PC-3 (cell line): ENCODE results near the gene WIPF1. TPM values are rescaled to one million over a fixed set of nuclear protein-coding genes. Genes with fewer than 3 reads are reported as not detected.

ENCODE experiments used
- ATAC-seq: fragments of 200-7000 bp; cut with Tn5 transposase; 2 replicates; pipeline ENCODE4 v1.9.1; 2020; ENCODE audit warnings: mild to moderate bottlenecking, moderate library complexity
- BruUV-seq: library from RNA; stranded (reverse); fragments of 400-500 nt; replicated peaks from 2 replicates; lab custom pipeline; 2021; lab: Mats Ljungman, UMichigan
- CTCF ChIA-PET: fragments of 300-600 bp; sonication (Branson Sonifier 250); formaldehyde crosslinking; loops from one replicate; lab custom pipeline; 2022; ENCODE audit warnings: antibody characterized with exemption; lab: Charles Lee
- POLR2A ChIA-PET: fragments of 300-600 bp; sonication (Branson Sonifier 250); formaldehyde crosslinking; loops from one replicate; lab custom pipeline; 2022; ENCODE audit warnings: antibody characterized with exemption; ENCODE audit not compliant: unreplicated experiment; lab: Charles Lee
- DNase-seq: peaks from one replicate; pipeline ENCODE4 v3.0.0-alpha.2; 2015
- H2AFZ ChIP-seq: fragments of 300-600 bp; sonication (generic); 2 replicates; pipeline ENCODE4 v1.6.0; 2016; ENCODE audit warnings: antibody characterized with exemption, low read length
- H3F3A ChIP-seq: fragments of 300-600 bp; sonication (generic); one replicate; pipeline ENCODE4 v1.6.0; 2017; ENCODE audit warnings: antibody characterized with exemption, low read length, control low read depth, mild to moderate bottlenecking; ENCODE audit not compliant: unreplicated experiment
- H3K27ac ChIP-seq: fragments of 300-600 bp; sonication (generic); 2 replicates; pipeline ENCODE4 v1.5.1; 2016; ENCODE audit warnings: mild to moderate bottlenecking, low read length
- H3K27me3 ChIP-seq: fragments of 300-600 bp; sonication (generic); 2 replicates; pipeline ENCODE4 v1.6.1; 2016; ENCODE audit warnings: low read length, mixed read lengths
- H3K36me3 ChIP-seq: fragments of 300-600 bp; sonication (generic); 2 replicates; pipeline ENCODE4 v1.6.1; 2016; ENCODE audit warnings: low read depth, mixed run types, low read length, mixed read lengths
- H3K4me1 ChIP-seq: fragments of 300-600 bp; sonication (generic); 2 replicates; pipeline ENCODE4 v1.5.1; 2016; ENCODE audit warnings: low read length; ENCODE audit not compliant: insufficient read depth
- H3K4me2 ChIP-seq: fragments of 300-600 bp; sonication (generic); 2 replicates; pipeline ENCODE4 v1.6.0; 2016; ENCODE audit warnings: low read length
- H3K4me3 ChIP-seq: fragments of 300-600 bp; sonication (generic); 2 replicates; pipeline ENCODE4 v1.5.1; 2016; ENCODE audit warnings: mild to moderate bottlenecking, low read length, mixed read lengths
- H3K79me2 ChIP-seq: fragments of 300-600 bp; sonication (generic); 2 replicates; pipeline ENCODE4 v1.6.1; 2017; ENCODE audit warnings: low read length, mixed read lengths
- H3K9ac ChIP-seq: fragments of 300-600 bp; sonication (generic); 2 replicates; pipeline ENCODE4 v1.6.0; 2016; ENCODE audit warnings: mild to moderate bottlenecking, low read length
- H3K9me2 ChIP-seq: fragments of 300-600 bp; sonication (generic); replicated peaks from 2 replicates; pipeline ENCODE4 v1.6.1; 2016; ENCODE audit warnings: mixed run types, low read length, mixed read lengths
- H3K9me3 ChIP-seq: fragments of 300-600 bp; sonication (generic); 2 replicates; pipeline ENCODE4 v1.6.1; 2016; ENCODE audit warnings: low read length, mixed read lengths
- H4K20me1 ChIP-seq: fragments of 300-600 bp; sonication (generic); 2 replicates; pipeline ENCODE4 v1.6.1; 2016; ENCODE audit warnings: low read length, mixed read lengths
- EZH2 ChIP-seq: fragments of 300-600 bp; sonication (generic); IDR thresholded peaks from one replicate; pipeline ENCODE4 v1.6.1; 2017; ENCODE audit warnings: antibody characterized with exemption, mild to moderate bottlenecking, low read length; ENCODE audit not compliant: unreplicated experiment
- EZH2phosphoT487 ChIP-seq: fragments of 300-600 bp; sonication (generic); IDR thresholded peaks from 2 replicates; pipeline ENCODE4 v1.6.1; 2018; ENCODE audit warnings: mild to moderate bottlenecking, antibody characterized with exemption, low read length, borderline replicate concordance
- intact Hi-C: fragments of 100-400 bp; cut with micrococcal nuclease; formaldehyde crosslinking; loops from 2 replicates; pipeline ENCODE4 v1.9.0; 2023
- total RNA-seq: library from RNA; depleted of rRNA; stranded (reverse); fragments of >200 nt; gene quantifications from 2 replicates; pipeline ENCODE4 v1.2.3, GENCODE V29; 2014
- TF ChIP-seq, protein P1 (sequence below): fragments of 300-600 bp; sonication (generic); conservative IDR thresholded peaks from 2 replicates; pipeline ENCODE4 v1.5.1; 2017; ENCODE audit warnings: antibody characterized with exemption, low read depth, mild to moderate bottlenecking, low read length

Gene WIPF1
- total RNA-seq, 1 experiment from 2014 or later, result 0.29 TPM

DNA sequence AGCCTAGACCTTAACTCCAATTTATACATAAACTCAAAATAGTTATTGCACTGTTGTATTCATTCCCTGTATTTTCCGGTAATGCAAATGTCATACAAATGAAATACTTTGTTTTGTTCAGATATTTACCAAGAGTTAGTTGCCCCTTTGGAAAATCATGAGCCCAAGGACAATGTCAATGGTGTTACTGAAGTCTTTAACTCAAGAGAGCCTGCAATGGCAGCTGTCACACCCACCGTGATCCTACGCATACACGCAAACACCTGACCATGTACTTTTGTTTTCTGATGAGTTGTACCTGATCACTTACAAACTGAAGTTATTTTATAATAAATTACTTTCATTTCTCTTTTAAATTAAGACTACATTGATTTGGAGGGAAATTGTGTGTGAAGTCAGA is 11.7 kb upstream of the WIPF1 start:
- H3K4me1 ChIP-seq, result peaks cover 26% of the 10 kb centered on the region
- DNase-seq (no peak), ATAC-seq (no peak)
- intact Hi-C loops, result no loop called here
- H3K27me3 ChIP-seq, result no peaks in the 10 kb centered on the region
- no peaks in the 10 kb centered on the region for H3K79me2 ChIP-seq
- no peaks in the 10 kb centered on the region for H3K9me2 ChIP-seq
- no peak overlapping the region for H3K27ac ChIP-seq
- no peak overlapping the region for H3K9ac ChIP-seq
- no peaks in the 10 kb centered on the region for H3K36me3 ChIP-seq
- BruUV-seq, result no TSS peak
- no peak overlapping the region for H3K4me2 ChIP-seq
- TF ChIP-seq, protein P1, sequence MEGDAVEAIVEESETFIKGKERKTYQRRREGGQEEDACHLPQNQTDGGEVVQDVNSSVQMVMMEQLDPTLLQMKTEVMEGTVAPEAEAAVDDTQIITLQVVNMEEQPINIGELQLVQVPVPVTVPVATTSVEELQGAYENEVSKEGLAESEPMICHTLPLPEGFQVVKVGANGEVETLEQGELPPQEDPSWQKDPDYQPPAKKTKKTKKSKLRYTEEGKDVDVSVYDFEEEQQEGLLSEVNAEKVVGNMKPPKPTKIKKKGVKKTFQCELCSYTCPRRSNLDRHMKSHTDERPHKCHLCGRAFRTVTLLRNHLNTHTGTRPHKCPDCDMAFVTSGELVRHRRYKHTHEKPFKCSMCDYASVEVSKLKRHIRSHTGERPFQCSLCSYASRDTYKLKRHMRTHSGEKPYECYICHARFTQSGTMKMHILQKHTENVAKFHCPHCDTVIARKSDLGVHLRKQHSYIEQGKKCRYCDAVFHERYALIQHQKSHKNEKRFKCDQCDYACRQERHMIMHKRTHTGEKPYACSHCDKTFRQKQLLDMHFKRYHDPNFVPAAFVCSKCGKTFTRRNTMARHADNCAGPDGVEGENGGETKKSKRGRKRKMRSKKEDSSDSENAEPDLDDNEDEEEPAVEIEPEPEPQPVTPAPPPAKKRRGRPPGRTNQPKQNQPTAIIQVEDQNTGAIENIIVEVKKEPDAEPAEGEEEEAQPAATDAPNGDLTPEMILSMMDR, result no peak
- TF ChIP-seq EZH2, result no peak
- TF ChIP-seq EZH2phosphoT487, result no peak
- H3K4me3 ChIP-seq, result no peak overlapping the region
- no peaks in the 10 kb centered on the region for H4K20me1 ChIP-seq
- ChIA-PET CTCF (interaction anchor here (0.7 kb wide), 1 partner anchor 79 kb away, joined by 3 read pairs; no protein-coding TSS in a partner anchor), POLR2A (no interaction called here)
- H3K9me3 ChIP-seq, result no peaks in the 10 kb centered on the region
- H2AFZ ChIP-seq, result no peak overlapping the region
- H3F3A ChIP-seq, result no peaks in the 10 kb centered on the region

DNA sequence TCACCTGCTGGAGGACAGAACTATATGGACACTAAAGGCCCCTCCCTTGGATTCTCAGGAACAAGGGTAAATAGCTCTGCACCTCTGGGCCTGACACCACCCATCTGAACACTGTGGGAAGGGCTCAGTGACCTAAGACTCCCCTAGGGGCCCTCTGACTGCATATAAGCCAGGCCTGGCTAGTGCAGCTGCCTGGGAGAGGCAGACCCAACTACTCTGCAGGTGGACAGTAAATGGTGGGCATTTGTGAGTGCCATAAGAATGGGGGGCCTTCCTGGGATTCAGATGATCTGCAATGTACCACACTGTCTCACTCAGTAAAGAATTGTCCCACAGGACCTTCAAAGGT is 11.2 kb upstream of the WIPF1 start:
- H2AFZ ChIP-seq, result no peak overlapping the region
- no peaks in the 10 kb centered on the region for H3K79me2 ChIP-seq
- ATAC-seq (no peak), DNase-seq (no peak)
- H3K9me3 ChIP-seq, result no peaks in the 10 kb centered on the region
- no peaks in the 10 kb centered on the region for H3F3A ChIP-seq
- no peaks in the 10 kb centered on the region for H3K36me3 ChIP-seq
- no TSS peak for BruUV-seq
- no peak overlapping the region for H3K4me3 ChIP-seq
- H3K27me3 ChIP-seq, result no peaks in the 10 kb centered on the region
- H3K4me2 ChIP-seq, result no peak overlapping the region
- peaks cover 22% of the 10 kb centered on the region for H3K4me1 ChIP-seq
- POLR2A ChIA-PET, result no interaction called here
- no peak overlapping the region for H3K9ac ChIP-seq
- H3K27ac ChIP-seq, result no peak overlapping the region
- TF ChIP-seq, protein P1, result no peak
- TF ChIP-seq EZH2 (no peak), EZH2phosphoT487 (no peak)
- no peaks in the 10 kb centered on the region for H4K20me1 ChIP-seq
- intact Hi-C loops, result no loop called here
- no peaks in the 10 kb centered on the region for H3K9me2 ChIP-seq
- CTCF ChIA-PET, result no interaction called here

DNA sequence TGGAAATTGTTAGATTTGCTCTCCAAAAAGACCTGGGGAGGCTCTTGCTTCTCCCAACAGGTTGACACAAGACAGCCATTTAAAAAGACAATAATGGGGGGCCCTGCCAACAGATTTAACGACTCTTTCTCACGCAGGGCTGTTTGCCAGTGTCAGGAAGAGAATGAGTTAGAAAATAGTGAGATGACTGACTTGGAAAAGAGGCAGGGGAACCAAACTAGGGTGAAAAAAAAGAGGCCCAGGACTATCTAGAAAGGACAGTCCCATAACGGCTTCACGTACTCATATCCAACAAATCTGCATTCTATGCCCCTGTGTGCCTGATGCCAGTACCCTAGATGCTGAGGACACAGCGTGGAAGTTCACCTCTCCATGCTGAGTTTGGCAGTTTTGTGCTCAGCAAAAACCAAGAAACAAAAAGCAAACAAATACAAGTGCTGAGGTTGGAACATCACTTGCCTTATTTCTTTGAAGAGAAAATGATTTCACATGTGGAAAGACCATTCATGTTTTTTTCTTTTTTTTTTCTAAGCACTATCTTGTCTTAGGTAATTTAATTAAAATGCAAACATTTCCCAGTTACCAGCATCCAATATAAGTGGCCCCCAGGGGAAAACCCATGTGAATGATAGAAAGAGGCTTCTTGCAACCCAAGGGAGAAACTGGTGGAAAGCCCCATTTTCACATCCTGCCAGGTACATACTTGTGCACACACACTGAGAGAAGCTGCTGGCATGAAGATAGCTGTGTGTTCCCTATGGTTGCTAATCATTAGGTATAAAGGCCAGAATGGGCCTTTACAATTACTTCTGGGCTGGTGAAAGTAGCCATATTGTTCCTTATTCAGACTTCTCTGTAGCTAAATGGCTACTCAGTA is 10.6 kb upstream of the WIPF1 start:
- ChIA-PET CTCF (no interaction called here), POLR2A (no interaction called here)
- no peak for TF ChIP-seq EZH2phosphoT487
- TF ChIP-seq, protein P1, result no peak
- no peak for TF ChIP-seq EZH2
- Histone ChIP-seq H3K27ac (no peak overlapping the region), H4K20me1 (no peaks in the 10 kb centered on the region), H3K27me3 (no peaks in the 10 kb centered on the region), H3K36me3 (no peaks in the 10 kb centered on the region), H3K9ac (no peak overlapping the region), H3F3A (no peaks in the 10 kb centered on the region), H3K79me2 (no peaks in the 10 kb centered on the region), H3K4me1 (peaks cover 16% of the 10 kb centered on the region), H3K9me3 (no peaks in the 10 kb centered on the region), H3K4me2 (no peak overlapping the region), H3K9me2 (no peaks in the 10 kb centered on the region), H2AFZ (no peak overlapping the region), H3K4me3 (no peak overlapping the region)
- intact Hi-C loops, result no loop called here
- BruUV-seq, result no TSS peak
- DNase-seq (no peak), ATAC-seq (no peak)
